Measurements from ENCODE around the gene F12. TPM values are rescaled to one million over a fixed set of nuclear protein-coding genes. Genes with fewer than 3 reads are reported as not detected.
A peak's percentile ranks its signal among the peaks of the same experiment; 100 is the strongest.

Gene F12
- total RNA-seq, 1 donor from 2014 or later = 4.0 TPM

GRCh38 chr5:177385720-177386119 lies 23.6 kb downstream of the F12 start:
- no peak overlapping the region for H3K4me3 ChIP-seq (ENCODE audit: low read depth, low read length)
- H3K36me3 ChIP-seq (ENCODE audit: control insufficient read depth, insufficient read depth, low read length) = no peaks in the 10 kb centered on the region
- DNase-seq (ENCODE audit: low read depth) = no peak
- no peak for TF ChIP-seq CTCF (IDR thresholded peaks at IDR 0.05; ENCODE audit: insufficient read depth, low read length, poor library complexity, severe bottlenecking)
- H3K27me3 ChIP-seq (ENCODE audit: control insufficient read depth, insufficient read depth, low read length) = peaks cover 25% of the 10 kb centered on the region

GRCh38 chr5:177384134-177384533 lies 25.2 kb downstream of the F12 start, which contains the start of gene SLC34A1:
SLC34A1 (plus strand) TSS chr5:177384434; CDS start chr5:177385742, 1,308 bp downstream.
- no peak for DNase-seq (ENCODE audit: low read depth)
- peaks cover 25% of the 10 kb centered on the region for H3K27me3 ChIP-seq (ENCODE audit: control insufficient read depth, insufficient read depth, low read length)
- no peak within 1 kb of the TSS for H3K4me3 ChIP-seq (ENCODE audit: low read depth, low read length)
- TF ChIP-seq CTCF (IDR thresholded peaks at IDR 0.05; ENCODE audit: insufficient read depth, low read length, poor library complexity, severe bottlenecking) = no peak
- H3K36me3 ChIP-seq (ENCODE audit: control insufficient read depth, insufficient read depth, low read length) = no peaks in the 10 kb centered on the region

- no peak for DNase-seq (ENCODE audit: low read depth)
- H3K36me3 ChIP-seq (ENCODE audit: control insufficient read depth, insufficient read depth, low read length) = no peaks in the 10 kb centered on the region
- TF ChIP-seq CTCF (IDR thresholded peaks at IDR 0.05; ENCODE audit: insufficient read depth, low read length, poor library complexity, severe bottlenecking) = no peak
- peaks cover 24% of the 10 kb centered on the region for H3K27me3 ChIP-seq (ENCODE audit: control insufficient read depth, insufficient read depth, low read length)
- H3K4me3 ChIP-seq (ENCODE audit: low read depth, low read length) = no peak overlapping the region
These were observed 26.2 kb downstream of the F12 start for GRCh38 chr5:177383181-177383580.

- Histone ChIP-seq H3K4me3 (ENCODE audit: low read depth, low read length) (no peak overlapping the region), H3K27me3 (ENCODE audit: control insufficient read depth, insufficient read depth, low read length) (peaks cover 22% of the 10 kb centered on the region), H3K36me3 (ENCODE audit: control insufficient read depth, insufficient read depth, low read length) (no peaks in the 10 kb centered on the region)
- TF ChIP-seq CTCF (IDR thresholded peaks at IDR 0.05; ENCODE audit: insufficient read depth, low read length, poor library complexity, severe bottlenecking) = peak; percentile 8
- DNase-seq (ENCODE audit: low read depth) = no peak
These were observed 26.8 kb downstream of the F12 start for GRCh38 chr5:177382423-177383029.

- H3K4me3 ChIP-seq (ENCODE audit: low read depth, low read length) = no peak overlapping the region
- no peaks in the 10 kb centered on the region for H3K36me3 ChIP-seq (ENCODE audit: control insufficient read depth, insufficient read depth, low read length)
- DNase-seq (ENCODE audit: low read depth) = no peak
- TF ChIP-seq CTCF (IDR thresholded peaks at IDR 0.05; ENCODE audit: insufficient read depth, low read length, poor library complexity, severe bottlenecking) = no peak
- peaks cover 20% of the 10 kb centered on the region for H3K27me3 ChIP-seq (ENCODE audit: control insufficient read depth, insufficient read depth, low read length)
These were observed 28.6 kb downstream of the F12 start for GRCh38 chr5:177380805-177381126.
